HepG2 (cell line): Measurements from ENCODE around the gene SLC35F1. TPM values are rescaled to one million over a fixed set of nuclear protein-coding genes. Genes with fewer than 3 reads are reported as not detected.

Experiments used
- ATAC-seq: fragments of 200-7000 bp; cut with Tn5 transposase; 3 replicates; pipeline ENCODE4 v1.9.1; 2020; ENCODE audit warnings: mild to moderate bottlenecking, moderate library complexity
- BruUV-seq: library from RNA; stranded (reverse); fragments of 400-500 nt; replicated peaks from 2 replicates; lab custom pipeline; 2021; lab: Mats Ljungman, UMichigan
- CTCF ChIA-PET: fragments of 300-600 bp; formaldehyde crosslinking; extraction: SDS; loops from one replicate; lab custom pipeline; 2021; ENCODE audit warnings: low total read pairs, inconsistent platforms, low intra/inter-chr PET ratio; lab: Yijun Ruan, JAX
- POLR2A ChIA-PET: fragments of 350-600 bp; sonication (Branson Sonifier 250); formaldehyde crosslinking; loops from one replicate; lab custom pipeline; 2020; ENCODE audit warnings: antibody characterized with exemption, inconsistent platforms; lab: Yijun Ruan, JAX
- DNase-seq: peaks from one replicate; pipeline ENCODE4 v3.0.0-alpha.2; 2015; ENCODE audit warnings: low spot score
- FAIRE-seq: peaks from 3 replicates; lab custom pipeline; 2011; peaks lifted over from hg19 to GRCh38; lab: Jason Lieb, UNC
- H2AFZ ChIP-seq: one replicate; pipeline ENCODE4 v1.6.1; 2011; ENCODE audit warnings: low read length, inconsistent platforms
- H3K27ac ChIP-seq: fragments of 300-600 bp; 3 replicates; pipeline ENCODE4 v1.8.0; 2011; ENCODE audit warnings: mixed run types, mild to moderate bottlenecking, mixed read lengths, low read length, inconsistent platforms; ENCODE audit not compliant: insufficient read depth; ENCODE audit errors: extremely low read length
- H3K27me3 ChIP-seq, 2 experiments: fragments of 200-600 bp in 1 of 2; 2 replicates in 1 of 2; 3 replicates in 1 of 2; pipeline versions ENCODE4 v1.6.0 to v1.8.0; 2011; ENCODE audit warnings: low read length in 2 of 2, mild to moderate bottlenecking in 2 of 2, moderate library complexity in 2 of 2, inconsistent platforms in 1 of 2; ENCODE audit not compliant: insufficient read depth in 2 of 2, control insufficient read depth in 1 of 2
- H3K36me3 ChIP-seq, 2 experiments: fragments of 200-600 bp in 1 of 2; replicated peaks in 1 of 2; 2 replicates in 1 of 2; 3 replicates in 1 of 2; pipeline versions ENCODE4 v1.5.1 to v1.8.0; 2011; ENCODE audit warnings: low read length in 2 of 2, inconsistent platforms in 1 of 2; ENCODE audit not compliant: insufficient read depth in 2 of 2, control insufficient read depth in 1 of 2
- H3K4me1 ChIP-seq: 2 replicates; pipeline ENCODE4 v1.5.1; 2012; ENCODE audit warnings: low read length, inconsistent platforms; ENCODE audit not compliant: insufficient read depth
- H3K4me2 ChIP-seq: 2 replicates; pipeline ENCODE4 v1.6.0; 2011; ENCODE audit warnings: low read depth, low read length, inconsistent platforms
- H3K4me3 ChIP-seq, 3 experiments: fragments of 200-600 bp in 1 of 3; sonication (generic), shearing (Covaris generic) in 1 of 3; replicated peaks in 1 of 3; 2 replicates each; pipeline ENCODE4 v1.5.1; 2011 to 2016; ENCODE audit warnings: low read length in 3 of 3, inconsistent platforms in 2 of 3, low read depth in 2 of 3, mild to moderate bottlenecking in 2 of 3, control low read depth in 1 of 3, mixed read lengths in 1 of 3; ENCODE audit not compliant: insufficient read depth in 1 of 3
- H3K79me2 ChIP-seq: one replicate; pipeline ENCODE4 v1.6.1; 2011; ENCODE audit warnings: low read length, inconsistent platforms; ENCODE audit not compliant: insufficient read depth
- H3K9ac ChIP-seq: 2 replicates; pipeline ENCODE4 v1.6.0; 2011; ENCODE audit warnings: mild to moderate bottlenecking, low read depth, low read length, inconsistent platforms; ENCODE audit not compliant: insufficient read depth
- H3K9me3 ChIP-seq: 2 replicates; pipeline ENCODE4 v1.5.1; 2012; ENCODE audit warnings: mild to moderate bottlenecking, low read length
- H4K20me1 ChIP-seq: 2 replicates; pipeline ENCODE4 v1.6.0; 2011; ENCODE audit warnings: inconsistent platforms, mild to moderate bottlenecking, low read length, moderate library complexity; ENCODE audit not compliant: insufficient read depth
- FOXP1 ChIP-seq, 2 experiments: fragments of 450-650 bp in 1 of 2; IDR thresholded peaks; 2 replicates each; pipeline ENCODE4 v1.6.1; 2017 to 2018; ENCODE audit warnings: antibody characterized with exemption in 1 of 2
- MIER2 ChIP-seq: IDR thresholded peaks from 2 replicates; pipeline ENCODE4 v1.6.1; 2016; ENCODE audit warnings: missing biosample characterization, missing genetic modification reagents
- MXD4 ChIP-seq: IDR thresholded peaks from 2 replicates; pipeline ENCODE4 v1.6.1; 2016; ENCODE audit warnings: mild to moderate bottlenecking, missing biosample characterization, missing genetic modification reagents
- NR1H2 ChIP-seq: sonication (generic); formaldehyde crosslinking; IDR thresholded peaks from 2 replicates; pipeline ENCODE4 v1.8.1; 2022; ENCODE audit warnings: low read depth, missing genetic modification reagents, borderline replicate concordance
- POGZ ChIP-seq: sonication (generic); formaldehyde crosslinking; IDR thresholded peaks from 2 replicates; pipeline ENCODE4 v1.4.0; 2020; ENCODE audit warnings: mild to moderate bottlenecking, missing genetic modification reagents
- SYNCRIP ChIP-seq: fragments of 200-400 bp; formaldehyde crosslinking; IDR thresholded peaks from 2 replicates; pipeline ENCODE4 v1.6.1; 2018; ENCODE audit warnings: mild to moderate bottlenecking, low read depth, low read length; ENCODE audit not compliant: insufficient read depth
- TRIM24 ChIP-seq: sonication (generic); formaldehyde crosslinking; IDR thresholded peaks from 2 replicates; pipeline ENCODE4 v1.8.0; 2022; ENCODE audit warnings: mild to moderate bottlenecking, missing genetic modification reagents
- ZBTB25 ChIP-seq: IDR thresholded peaks from 2 replicates; pipeline ENCODE4 v1.6.1; 2018; ENCODE audit warnings: missing genetic modification reagents
- ZBTB33 ChIP-seq: sonication (generic); formaldehyde crosslinking; IDR thresholded peaks from 2 replicates; pipeline ENCODE4 v1.4.0; 2020; ENCODE audit warnings: missing genetic modification reagents
- ZNF441 ChIP-seq: sonication (generic); formaldehyde crosslinking; IDR thresholded peaks from 2 replicates; pipeline ENCODE4 v1.7.0; 2021; ENCODE audit warnings: missing genetic modification reagents, borderline replicate concordance
- ZNF468 ChIP-seq: sonication (generic); formaldehyde crosslinking; IDR thresholded peaks from 2 replicates; pipeline ENCODE4 v1.8.0; 2022; ENCODE audit warnings: mild to moderate bottlenecking, moderate library complexity, missing genetic modification reagents
- ZNF724P ChIP-seq: sonication (generic); formaldehyde crosslinking; IDR thresholded peaks from 2 replicates; pipeline ENCODE4 v1.8.0; 2022; ENCODE audit warnings: missing genetic modification reagents, borderline replicate concordance
- ZNF749 ChIP-seq: sonication (generic); formaldehyde crosslinking; IDR thresholded peaks from 2 replicates; pipeline ENCODE4 v1.8.0; 2022; ENCODE audit warnings: mild to moderate bottlenecking, missing genetic modification reagents, moderate library complexity, borderline replicate concordance
- WGBS: methylation state at CpG from one replicate; pipeline ENCODE4 v1.1.6; 2017; ENCODE audit warnings: low lambda C conversion rate; 5-methylcytosine and 5-hydroxymethylcytosine counted together
- in situ Hi-C: cut with HindIII; loops from 2 replicates; pipeline ENCODE4 v1.10.0; 2017; ENCODE audit warnings: low pct_unique_long_range_greater_than_20kb; ENCODE audit not compliant: extremely low pct_ligation_motif_present
- intact Hi-C: fragments of 100-400 bp; cut with micrococcal nuclease; formaldehyde crosslinking; loops from one replicate; pipeline ENCODE4 v1.10.0; 2022; ENCODE audit not compliant: unreplicated experiment
- polyA plus RNA-seq, 8 experiments: library from polyadenylated mRNA; depleted of rRNA in 3 of 8; stranded (reverse) in 7 of 8; unstranded in 1 of 8; fragments of >200 nt; fragmentation: Illumina TruSeq in 4 of 8; extraction: Trizol in 4 of 8; gene quantifications; 2 replicates each; pipeline versions ENCODE4 v1.2.1 to v1.2.3, GENCODE V29; 2011 to 2016; ENCODE audit warnings: low read depth in 4 of 8, missing spikeins in 1 of 8, mixed read lengths in 1 of 8; ENCODE audit not compliant: insufficient read depth in 1 of 8
- total RNA-seq, 5 experiments: library from RNA; depleted of rRNA; stranded (reverse); fragments of >200 nt; fragmentation: Illumina TruSeq; extraction: Trizol; gene quantifications; 2 replicates each; pipeline ENCODE4 v1.2.3, GENCODE V29; 2016; ENCODE audit warnings: low read depth in 1 of 5
- TF ChIP-seq, protein P1 (sequence below): sonication (generic); formaldehyde crosslinking; IDR thresholded peaks from 2 replicates; pipeline ENCODE4 v1.5.1; 2020; ENCODE audit warnings: mild to moderate bottlenecking, missing genetic modification reagents, borderline replicate concordance
- TF ChIP-seq, protein P2 (sequence below): sonication (generic); formaldehyde crosslinking; IDR thresholded peaks from 2 replicates; pipeline ENCODE4 v1.4.0; 2020; ENCODE audit warnings: missing genetic modification reagents, low read depth, mild to moderate bottlenecking, borderline replicate concordance

The SLC35F1 gene
- total and polyA plus RNA-seq, 2 of the 13 experiments (the other 11 are each of a cell fraction or from before 2014, with no cell fraction given): 0.01 TPM; not detected in 1

GRCh38 chr6:118297821-118298220 lies 390.8 kb downstream of the SLC35F1 start:
- Histone ChIP-seq H3K9ac (no peak overlapping the region), H3K9me3 (no peaks in the 10 kb centered on the region), H3K36me3 (no peaks in the 10 kb centered on the region), H2AFZ (no peak overlapping the region), H3K79me2 (no peaks in the 10 kb centered on the region), H3K27me3 (no peaks in the 10 kb centered on the region), H4K20me1 (no peaks in the 10 kb centered on the region), H3K4me3 (no peak overlapping the region), H3K27ac (no peak overlapping the region), H3K4me1 (no peaks in the 10 kb centered on the region), H3K4me2 (no peak overlapping the region)
- CTCF ChIA-PET: no interaction called here
- WGBS: 41% methylated on average over 2 of the region's 2 CpGs
- no TSS peak for BruUV-seq
- in situ Hi-C loops (no loop called here), intact Hi-C loops (no loop called here)
- ATAC-seq (no peak), FAIRE-seq (no peak), DNase-seq (no peak)
- POLR2A ChIA-PET: no interaction called here
- TF ChIP-seq SYNCRIP: no peak
- TF ChIP-seq, protein P1, sequence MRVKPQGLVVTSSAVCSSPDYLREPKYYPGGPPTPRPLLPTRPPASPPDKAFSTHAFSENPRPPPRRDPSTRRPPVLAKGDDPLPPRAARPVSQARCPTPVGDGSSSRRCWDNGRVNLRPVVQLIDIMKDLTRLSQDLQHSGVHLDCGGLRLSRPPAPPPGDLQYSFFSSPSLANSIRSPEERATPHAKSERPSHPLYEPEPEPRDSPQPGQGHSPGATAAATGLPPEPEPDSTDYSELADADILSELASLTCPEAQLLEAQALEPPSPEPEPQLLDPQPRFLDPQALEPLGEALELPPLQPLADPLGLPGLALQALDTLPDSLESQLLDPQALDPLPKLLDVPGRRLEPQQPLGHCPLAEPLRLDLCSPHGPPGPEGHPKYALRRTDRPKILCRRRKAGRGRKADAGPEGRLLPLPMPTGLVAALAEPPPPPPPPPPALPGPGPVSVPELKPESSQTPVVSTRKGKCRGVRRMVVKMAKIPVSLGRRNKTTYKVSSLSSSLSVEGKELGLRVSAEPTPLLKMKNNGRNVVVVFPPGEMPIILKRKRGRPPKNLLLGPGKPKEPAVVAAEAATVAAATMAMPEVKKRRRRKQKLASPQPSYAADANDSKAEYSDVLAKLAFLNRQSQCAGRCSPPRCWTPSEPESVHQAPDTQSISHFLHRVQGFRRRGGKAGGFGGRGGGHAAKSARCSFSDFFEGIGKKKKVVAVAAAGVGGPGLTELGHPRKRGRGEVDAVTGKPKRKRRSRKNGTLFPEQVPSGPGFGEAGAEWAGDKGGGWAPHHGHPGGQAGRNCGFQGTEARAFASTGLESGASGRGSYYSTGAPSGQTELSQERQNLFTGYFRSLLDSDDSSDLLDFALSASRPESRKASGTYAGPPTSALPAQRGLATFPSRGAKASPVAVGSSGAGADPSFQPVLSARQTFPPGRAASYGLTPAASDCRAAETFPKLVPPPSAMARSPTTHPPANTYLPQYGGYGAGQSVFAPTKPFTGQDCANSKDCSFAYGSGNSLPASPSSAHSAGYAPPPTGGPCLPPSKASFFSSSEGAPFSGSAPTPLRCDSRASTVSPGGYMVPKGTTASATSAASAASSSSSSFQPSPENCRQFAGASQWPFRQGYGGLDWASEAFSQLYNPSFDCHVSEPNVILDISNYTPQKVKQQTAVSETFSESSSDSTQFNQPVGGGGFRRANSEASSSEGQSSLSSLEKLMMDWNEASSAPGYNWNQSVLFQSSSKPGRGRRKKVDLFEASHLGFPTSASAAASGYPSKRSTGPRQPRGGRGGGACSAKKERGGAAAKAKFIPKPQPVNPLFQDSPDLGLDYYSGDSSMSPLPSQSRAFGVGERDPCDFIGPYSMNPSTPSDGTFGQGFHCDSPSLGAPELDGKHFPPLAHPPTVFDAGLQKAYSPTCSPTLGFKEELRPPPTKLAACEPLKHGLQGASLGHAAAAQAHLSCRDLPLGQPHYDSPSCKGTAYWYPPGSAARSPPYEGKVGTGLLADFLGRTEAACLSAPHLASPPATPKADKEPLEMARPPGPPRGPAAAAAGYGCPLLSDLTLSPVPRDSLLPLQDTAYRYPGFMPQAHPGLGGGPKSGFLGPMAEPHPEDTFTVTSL: no peak
- no peak for TF ChIP-seq NR1H2 (CRISPR knock-in tag)
- no peak for TF ChIP-seq TRIM24 (CRISPR knock-in tag)
- TF ChIP-seq ZBTB33 (CRISPR knock-in tag): no peak
- no peak for TF ChIP-seq ZNF749
- TF ChIP-seq MIER2: no peak
- TF ChIP-seq MXD4: no peak
- TF ChIP-seq FOXP1 (IDR thresholded peaks at IDR 0.05): no peak
- no peak for TF ChIP-seq FOXP1 (CRISPR knock-in tag; IDR thresholded peaks at IDR 0.05)
- no peak for TF ChIP-seq POGZ (CRISPR knock-in tag)
- no peak for TF ChIP-seq ZBTB25
- no peak for TF ChIP-seq ZNF724P (CRISPR knock-in tag)
- no peak for TF ChIP-seq ZNF441 (CRISPR knock-in tag)
- TF ChIP-seq, protein P2, sequence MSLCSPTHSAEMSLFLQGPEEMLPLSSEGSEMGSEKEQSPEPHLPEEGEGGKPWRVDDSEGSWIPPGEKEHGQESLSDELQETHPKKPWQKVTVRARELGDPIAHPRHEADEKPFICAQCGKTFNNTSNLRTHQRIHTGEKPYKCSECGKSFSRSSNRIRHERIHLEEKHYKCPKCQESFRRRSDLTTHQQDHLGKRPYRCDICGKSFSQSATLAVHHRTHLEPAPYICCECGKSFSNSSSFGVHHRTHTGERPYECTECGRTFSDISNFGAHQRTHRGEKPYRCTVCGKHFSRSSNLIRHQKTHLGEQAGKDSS (CRISPR knock-in tag): no peak
- no peak for TF ChIP-seq ZNF468 (CRISPR knock-in tag)
